GM12878 (cell line): Measurements from ENCODE around the gene KHNYN. TPM values are rescaled to one million over a fixed set of nuclear protein-coding genes. Genes with fewer than 3 reads are reported as not detected.

Experiments used
- ATAC-seq: fragments of 200-7000 bp; cut with Tn5 transposase; 3 replicates; pipeline ENCODE4 v1.9.1; 2020; ENCODE audit warnings: mild to moderate bottlenecking, moderate library complexity
- BruUV-seq: library from RNA; stranded (reverse); fragments of 400-500 nt; replicated peaks from 2 replicates; lab custom pipeline; 2021; lab: Mats Ljungman, UMichigan
- CTCF ChIA-PET: fragments of 300-600 bp; sonication (Branson Sonifier 250); formaldehyde crosslinking; extraction: SDS; loops from one replicate; lab custom pipeline; 2021; ENCODE audit warnings: inconsistent platforms; lab: Yijun Ruan, JAX
- POLR2A ChIA-PET: fragments of 350-600 bp; formaldehyde crosslinking; extraction: SDS; loops from one replicate; lab custom pipeline; 2021; ENCODE audit warnings: inconsistent platforms; lab: Charles Lee
- RAD21 ChIA-PET: fragments of 300-600 bp; sonication (Branson Sonifier 250); formaldehyde crosslinking; loops from one replicate; lab custom pipeline; 2023; ENCODE audit warnings: antibody characterized with exemption; ENCODE audit not compliant: unreplicated experiment; lab: Charles Lee
- SMC1A ChIA-PET: fragments of 300-600 bp; sonication (Branson Sonifier 250); formaldehyde crosslinking; loops from one replicate; lab custom pipeline; 2023; ENCODE audit not compliant: unreplicated experiment, uncharacterized antibody; lab: Charles Lee
- DNase-seq: peaks from one replicate; pipeline ENCODE4 v3.0.0-alpha.2; 2011; ENCODE audit warnings: low read depth, low spot score
- FAIRE-seq: peaks from 3 replicates; lab custom pipeline; 2011; peaks lifted over from hg19 to GRCh38; lab: Jason Lieb, UNC
- H2AFZ ChIP-seq: 2 replicates; pipeline ENCODE4 v1.6.0; 2011; ENCODE audit warnings: low read depth, low read length, control low read depth; ENCODE audit not compliant: control insufficient read depth
- H3K27ac ChIP-seq: 2 replicates; pipeline ENCODE4 v1.5.1; 2011; ENCODE audit warnings: control low read depth; ENCODE audit not compliant: control insufficient read depth, insufficient read depth
- H3K27me3 ChIP-seq, 2 experiments: replicated peaks in 1 of 2; 2 replicates each; pipeline versions ENCODE4 v1.6.0 to v1.6.1; 2011; ENCODE audit warnings: low read length in 1 of 2; ENCODE audit not compliant: control insufficient read depth in 2 of 2, insufficient read depth in 2 of 2
- H3K36me3 ChIP-seq, 2 experiments: 2 replicates each; pipeline ENCODE4 v1.5.1; 2011; ENCODE audit warnings: low read length in 1 of 2; ENCODE audit not compliant: control insufficient read depth in 2 of 2, insufficient read depth in 2 of 2
- H3K4me1 ChIP-seq: 2 replicates; pipeline ENCODE4 v1.6.1; 2011; ENCODE audit warnings: mild to moderate bottlenecking, low read length, moderate library complexity, mixed read lengths; ENCODE audit not compliant: control insufficient read depth, insufficient read depth
- H3K4me2 ChIP-seq: 2 replicates; pipeline ENCODE4 v1.6.0; 2011; ENCODE audit warnings: control low read depth; ENCODE audit not compliant: control insufficient read depth, insufficient read depth
- H3K4me3 ChIP-seq: fragments of 200-600 bp; sonication (generic); 2 replicates; pipeline ENCODE4 v1.5.1; 2016
- H3K79me2 ChIP-seq: 2 replicates; pipeline ENCODE4 v1.6.0; 2011; ENCODE audit warnings: low read length; ENCODE audit not compliant: control insufficient read depth, insufficient read depth
- H3K9ac ChIP-seq: 2 replicates; pipeline ENCODE4 v1.8.0; 2011; ENCODE audit warnings: low read length, control low read depth, mixed read lengths; ENCODE audit not compliant: control insufficient read depth, insufficient read depth
- H3K9me3 ChIP-seq: replicated peaks from 3 replicates; pipeline ENCODE4 v1.5.1; 2011; ENCODE audit warnings: mild to moderate bottlenecking, low read length; ENCODE audit not compliant: control insufficient read depth, insufficient read depth
- H4K20me1 ChIP-seq: 2 replicates; pipeline ENCODE4 v1.6.0; 2011; ENCODE audit not compliant: control insufficient read depth, insufficient read depth
- ETV6 ChIP-seq, 2 experiments: fragments of 450-650 bp in 1 of 2; IDR thresholded peaks in 1 of 2; conservative IDR thresholded peaks in 1 of 2; 2 replicates each; pipeline ENCODE4 v1.6.1; 2014; ENCODE audit warnings: antibody characterized with exemption in 1 of 2, borderline replicate concordance in 1 of 2, low read depth in 1 of 2, mild to moderate bottlenecking in 1 of 2, moderate library complexity in 1 of 2
- HCFC1 ChIP-seq: fragments of 150-350 bp; IDR thresholded peaks from 2 replicates; pipeline ENCODE4 v1.6.1; 2014; ENCODE audit warnings: low read length
- HDAC6 ChIP-seq: fragments of 200-600 bp; sonication (generic); IDR thresholded peaks from one replicate; pipeline ENCODE4 v1.8.0; 2017; ENCODE audit warnings: antibody characterized with exemption; ENCODE audit not compliant: unreplicated experiment
- IKZF2 ChIP-seq, 2 experiments: fragments of 450-650 bp; IDR thresholded peaks; 2 replicates each; pipeline ENCODE4 v1.6.1; 2017; ENCODE audit warnings: mild to moderate bottlenecking in 2 of 2, moderate library complexity in 2 of 2
- KAT2A ChIP-seq: conservative IDR thresholded peaks from 2 replicates; pipeline ENCODE4 v1.6.1; 2011; ENCODE audit warnings: low read depth, low read length; ENCODE audit not compliant: control insufficient read depth
- PAX8 ChIP-seq: fragments of 450-650 bp; IDR thresholded peaks from 2 replicates; pipeline ENCODE4 v1.6.1; 2017; ENCODE audit warnings: mild to moderate bottlenecking, moderate library complexity
- ZBED1 ChIP-seq: IDR thresholded peaks from 2 replicates; pipeline ENCODE4 v1.6.1; 2016; ENCODE audit warnings: borderline replicate concordance
- ZZZ3 ChIP-seq: IDR thresholded peaks from 2 replicates; pipeline ENCODE4 v1.6.1; 2011; ENCODE audit warnings: low read depth; ENCODE audit not compliant: control insufficient read depth, insufficient read length
- WGBS: methylation state at CpG from one replicate; pipeline ENCODE4 v1.1.6; 2016; ENCODE audit warnings: low lambda C conversion rate; ENCODE audit not compliant: insufficient replicate concordance, insufficient coverage; ENCODE audit errors: missing lambda C conversion rate; 5-methylcytosine and 5-hydroxymethylcytosine counted together
- in situ Hi-C: fragments of 300-500 bp; cut with MboI; formaldehyde crosslinking; loops from 9 replicates; pipeline ENCODE4 v1.14.3; 2018; ENCODE audit warnings: mixed read lengths
- intact Hi-C: fragments of 100-400 bp; cut with micrococcal nuclease; formaldehyde crosslinking; loops from one replicate; pipeline ENCODE4 v1.14.2; 2022; ENCODE audit not compliant: unreplicated experiment
- polyA plus RNA-seq, 11 experiments: library from polyadenylated mRNA; depleted of rRNA in 4 of 11; unstranded in 6 of 11; stranded (reverse) in 5 of 11; fragments of >200 nt; fragmentation: Nextera tagmentation in 4 of 11; fragmentation: Illumina TruSeq in 1 of 11; extraction: Ambion mirVana in 4 of 11; extraction: Trizol in 1 of 11; gene quantifications; 1 replicate in 1 of 11; 2 replicates in 10 of 11; pipeline versions ENCODE4 v1.2.1 to v1.2.3, GENCODE V29; 2011 to 2016; ENCODE audit warnings: inconsistent platforms in 2 of 11, missing spikeins in 2 of 11, low read depth in 1 of 11
- total RNA-seq, 4 experiments: library from RNA; depleted of rRNA in 3 of 4; stranded (reverse); fragments of >200 nt in 3 of 4; fragmentation: Illumina TruSeq in 1 of 4; extraction: Trizol in 1 of 4; gene quantifications; 2 replicates each; pipeline versions ENCODE4 v1.2.1 to v1.2.3, GENCODE V29; 2013 to 2021
- TF ChIP-seq, protein P1 (sequence below): fragments of 450-650 bp; IDR thresholded peaks from 2 replicates; pipeline ENCODE4 v1.6.1; 2014; ENCODE audit warnings: mild to moderate bottlenecking
- TF ChIP-seq, protein P2 (sequence below): fragments of 450-650 bp; IDR thresholded peaks from 2 replicates; pipeline ENCODE4 v1.6.1; 2017; ENCODE audit warnings: mild to moderate bottlenecking, low read depth, inconsistent platforms; ENCODE audit not compliant: poor library complexity, severe bottlenecking
- TF ChIP-seq, protein P3 (sequence below): IDR thresholded peaks from 2 replicates; pipeline ENCODE4 v1.6.1; 2012; ENCODE audit warnings: improper control_type of control experiment, low read depth, low read length; ENCODE audit not compliant: insufficient replicate concordance
- TF ChIP-seq, protein P4 (sequence below): fragments of 150-350 bp; IDR thresholded peaks from 2 replicates; pipeline ENCODE4 v1.6.1; 2014; ENCODE audit warnings: mild to moderate bottlenecking, low read depth, low read length

Gene KHNYN
- total and polyA plus RNA-seq, 10 of the 15 experiments (the other 5 are each of a cell fraction or from before 2014, with no cell fraction given): 1.4 to 34.7 (median 21.5) TPM

DNA sequence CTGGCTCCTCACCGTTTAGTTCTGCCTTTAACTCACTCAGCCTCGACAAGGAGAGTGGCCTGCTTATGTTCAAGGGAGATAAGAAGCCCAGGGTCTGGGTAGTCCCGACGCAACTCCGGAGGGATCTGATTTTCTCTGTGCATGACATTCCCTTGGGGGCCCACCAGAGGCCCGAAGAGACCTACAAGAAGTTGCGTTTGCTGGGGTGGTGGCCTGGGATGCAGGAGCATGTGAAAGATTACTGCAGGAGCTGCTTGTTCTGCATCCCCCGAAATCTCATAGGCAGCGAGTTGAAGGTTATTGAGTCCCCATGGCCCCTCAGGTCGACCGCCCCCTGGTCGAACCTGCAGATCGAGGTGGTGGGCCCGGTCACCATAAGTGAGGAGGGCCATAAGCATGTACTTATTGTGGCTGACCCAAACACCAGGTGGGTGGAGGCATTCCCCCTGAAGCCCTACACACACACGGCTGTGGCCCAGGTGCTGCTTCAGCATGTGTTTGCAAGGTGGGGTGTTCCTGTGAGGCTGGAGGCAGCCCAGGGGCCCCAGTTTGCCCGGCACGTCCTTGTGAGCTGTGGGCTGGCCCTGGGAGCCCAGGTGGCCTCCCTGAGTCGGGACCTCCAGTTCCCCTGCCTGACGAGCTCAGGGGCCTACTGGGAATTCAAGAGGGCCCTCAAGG lies 13.4 kb upstream of the KHNYN start:
- no peaks in the 10 kb centered on the region; a peak in 3 of 4 replicates for H3K27me3 ChIP-seq
- CTCF ChIA-PET: no interaction called here
- FAIRE-seq: no peak
- TF ChIP-seq, protein P1, sequence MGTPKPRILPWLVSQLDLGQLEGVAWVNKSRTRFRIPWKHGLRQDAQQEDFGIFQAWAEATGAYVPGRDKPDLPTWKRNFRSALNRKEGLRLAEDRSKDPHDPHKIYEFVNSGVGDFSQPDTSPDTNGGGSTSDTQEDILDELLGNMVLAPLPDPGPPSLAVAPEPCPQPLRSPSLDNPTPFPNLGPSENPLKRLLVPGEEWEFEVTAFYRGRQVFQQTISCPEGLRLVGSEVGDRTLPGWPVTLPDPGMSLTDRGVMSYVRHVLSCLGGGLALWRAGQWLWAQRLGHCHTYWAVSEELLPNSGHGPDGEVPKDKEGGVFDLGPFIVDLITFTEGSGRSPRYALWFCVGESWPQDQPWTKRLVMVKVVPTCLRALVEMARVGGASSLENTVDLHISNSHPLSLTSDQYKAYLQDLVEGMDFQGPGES: no peak
- TF ChIP-seq ZZZ3 (no peak), HCFC1 (no peak), ETV6 (conservative IDR thresholded peaks at IDR 0.05 in 1 of 2, IDR thresholded peaks at IDR 0.05 in 1 of 2; ENCODE audit: borderline replicate concordance in 1 of 2, low read depth in 1 of 2) (no peak), KAT2A (no peak), HDAC6 (no peak), ZBED1 (no peak), IKZF2 (IDR thresholded peaks at IDR 0.05) (no peak), PAX8 (no peak)
- TF ChIP-seq, protein P2, sequence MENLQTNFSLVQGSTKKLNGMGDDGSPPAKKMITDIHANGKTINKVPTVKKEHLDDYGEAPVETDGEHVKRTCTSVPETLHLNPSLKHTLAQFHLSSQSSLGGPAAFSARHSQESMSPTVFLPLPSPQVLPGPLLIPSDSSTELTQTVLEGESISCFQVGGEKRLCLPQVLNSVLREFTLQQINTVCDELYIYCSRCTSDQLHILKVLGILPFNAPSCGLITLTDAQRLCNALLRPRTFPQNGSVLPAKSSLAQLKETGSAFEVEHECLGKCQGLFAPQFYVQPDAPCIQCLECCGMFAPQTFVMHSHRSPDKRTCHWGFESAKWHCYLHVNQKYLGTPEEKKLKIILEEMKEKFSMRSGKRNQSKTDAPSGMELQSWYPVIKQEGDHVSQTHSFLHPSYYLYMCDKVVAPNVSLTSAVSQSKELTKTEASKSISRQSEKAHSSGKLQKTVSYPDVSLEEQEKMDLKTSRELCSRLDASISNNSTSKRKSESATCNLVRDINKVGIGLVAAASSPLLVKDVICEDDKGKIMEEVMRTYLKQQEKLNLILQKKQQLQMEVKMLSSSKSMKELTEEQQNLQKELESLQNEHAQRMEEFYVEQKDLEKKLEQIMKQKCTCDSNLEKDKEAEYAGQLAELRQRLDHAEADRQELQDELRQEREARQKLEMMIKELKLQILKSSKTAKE: no peak
- TF ChIP-seq, protein P3, sequence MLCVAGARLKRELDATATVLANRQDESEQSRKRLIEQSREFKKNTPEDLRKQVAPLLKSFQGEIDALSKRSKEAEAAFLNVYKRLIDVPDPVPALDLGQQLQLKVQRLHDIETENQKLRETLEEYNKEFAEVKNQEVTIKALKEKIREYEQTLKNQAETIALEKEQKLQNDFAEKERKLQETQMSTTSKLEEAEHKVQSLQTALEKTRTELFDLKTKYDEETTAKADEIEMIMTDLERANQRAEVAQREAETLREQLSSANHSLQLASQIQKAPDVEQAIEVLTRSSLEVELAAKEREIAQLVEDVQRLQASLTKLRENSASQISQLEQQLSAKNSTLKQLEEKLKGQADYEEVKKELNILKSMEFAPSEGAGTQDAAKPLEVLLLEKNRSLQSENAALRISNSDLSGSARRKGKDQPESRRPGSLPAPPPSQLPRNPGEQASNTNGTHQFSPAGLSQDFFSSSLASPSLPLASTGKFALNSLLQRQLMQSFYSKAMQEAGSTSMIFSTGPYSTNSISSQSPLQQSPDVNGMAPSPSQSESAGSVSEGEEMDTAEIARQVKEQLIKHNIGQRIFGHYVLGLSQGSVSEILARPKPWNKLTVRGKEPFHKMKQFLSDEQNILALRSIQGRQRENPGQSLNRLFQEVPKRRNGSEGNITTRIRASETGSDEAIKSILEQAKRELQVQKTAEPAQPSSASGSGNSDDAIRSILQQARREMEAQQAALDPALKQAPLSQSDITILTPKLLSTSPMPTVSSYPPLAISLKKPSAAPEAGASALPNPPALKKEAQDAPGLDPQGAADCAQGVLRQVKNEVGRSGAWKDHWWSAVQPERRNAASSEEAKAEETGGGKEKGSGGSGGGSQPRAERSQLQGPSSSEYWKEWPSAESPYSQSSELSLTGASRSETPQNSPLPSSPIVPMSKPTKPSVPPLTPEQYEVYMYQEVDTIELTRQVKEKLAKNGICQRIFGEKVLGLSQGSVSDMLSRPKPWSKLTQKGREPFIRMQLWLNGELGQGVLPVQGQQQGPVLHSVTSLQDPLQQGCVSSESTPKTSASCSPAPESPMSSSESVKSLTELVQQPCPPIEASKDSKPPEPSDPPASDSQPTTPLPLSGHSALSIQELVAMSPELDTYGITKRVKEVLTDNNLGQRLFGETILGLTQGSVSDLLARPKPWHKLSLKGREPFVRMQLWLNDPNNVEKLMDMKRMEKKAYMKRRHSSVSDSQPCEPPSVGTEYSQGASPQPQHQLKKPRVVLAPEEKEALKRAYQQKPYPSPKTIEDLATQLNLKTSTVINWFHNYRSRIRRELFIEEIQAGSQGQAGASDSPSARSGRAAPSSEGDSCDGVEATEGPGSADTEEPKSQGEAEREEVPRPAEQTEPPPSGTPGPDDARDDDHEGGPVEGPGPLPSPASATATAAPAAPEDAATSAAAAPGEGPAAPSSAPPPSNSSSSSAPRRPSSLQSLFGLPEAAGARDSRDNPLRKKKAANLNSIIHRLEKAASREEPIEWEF: no peak
- TF ChIP-seq, protein P4, sequence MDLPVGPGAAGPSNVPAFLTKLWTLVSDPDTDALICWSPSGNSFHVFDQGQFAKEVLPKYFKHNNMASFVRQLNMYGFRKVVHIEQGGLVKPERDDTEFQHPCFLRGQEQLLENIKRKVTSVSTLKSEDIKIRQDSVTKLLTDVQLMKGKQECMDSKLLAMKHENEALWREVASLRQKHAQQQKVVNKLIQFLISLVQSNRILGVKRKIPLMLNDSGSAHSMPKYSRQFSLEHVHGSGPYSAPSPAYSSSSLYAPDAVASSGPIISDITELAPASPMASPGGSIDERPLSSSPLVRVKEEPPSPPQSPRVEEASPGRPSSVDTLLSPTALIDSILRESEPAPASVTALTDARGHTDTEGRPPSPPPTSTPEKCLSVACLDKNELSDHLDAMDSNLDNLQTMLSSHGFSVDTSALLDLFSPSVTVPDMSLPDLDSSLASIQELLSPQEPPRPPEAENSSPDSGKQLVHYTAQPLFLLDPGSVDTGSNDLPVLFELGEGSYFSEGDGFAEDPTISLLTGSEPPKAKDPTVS: no peak

More for the DNA sequence above, 13.4 kb upstream of the KHNYN start:
- ChIA-PET POLR2A (interaction anchor here (1.0 to 1.3 kb wide), 2 partner anchors 14 to 55 kb away, joined by 3 read pairs; partner anchors contain the start of gene KHNYN), RAD21 (no interaction called here), SMC1A (no interaction called here)
- DNase-seq (no peak), ATAC-seq (no peak)
- intact Hi-C loops: no loop called here
- Histone ChIP-seq H3K36me3 (no peaks in the 10 kb centered on the region), H3K4me1 (no peaks in the 10 kb centered on the region), H4K20me1 (no peaks in the 10 kb centered on the region), H3K79me2 (no peaks in the 10 kb centered on the region), H3K4me3 (no peak overlapping the region), H3K9ac (no peak overlapping the region), H3K4me2 (no peak overlapping the region), H3K27ac (no peak overlapping the region), H2AFZ (no peak overlapping the region), H3K9me3 (no peaks in the 10 kb centered on the region)
- 27% methylated on average over 19 of the region's 19 CpGs for WGBS
- BruUV-seq: no TSS peak
- in situ Hi-C loops: no loop called here
